Measurements from ENCODE around the gene TOR1B. TPM values are rescaled to one million over a fixed set of nuclear protein-coding genes. Genes with fewer than 3 reads are reported as not detected.

TOR1B gene
- total RNA-seq, 1 donor from 2014 or later: 14.5 TPM

- Histone ChIP-seq H3K4me3 (peak overlapping the region; percentile 91 to 95), H3K9me3 (no peaks in the 10 kb centered on the region), H3K36me3 (peaks cover 0 to 38% of the 10 kb centered on the region in 2 donors), H3K4me1 (peaks cover 49% of the 10 kb centered on the region), H3K27me3 (no peaks in the 10 kb centered on the region), H3K27ac (peak overlapping the region; percentile 87)
- TF ChIP-seq, protein P1, sequence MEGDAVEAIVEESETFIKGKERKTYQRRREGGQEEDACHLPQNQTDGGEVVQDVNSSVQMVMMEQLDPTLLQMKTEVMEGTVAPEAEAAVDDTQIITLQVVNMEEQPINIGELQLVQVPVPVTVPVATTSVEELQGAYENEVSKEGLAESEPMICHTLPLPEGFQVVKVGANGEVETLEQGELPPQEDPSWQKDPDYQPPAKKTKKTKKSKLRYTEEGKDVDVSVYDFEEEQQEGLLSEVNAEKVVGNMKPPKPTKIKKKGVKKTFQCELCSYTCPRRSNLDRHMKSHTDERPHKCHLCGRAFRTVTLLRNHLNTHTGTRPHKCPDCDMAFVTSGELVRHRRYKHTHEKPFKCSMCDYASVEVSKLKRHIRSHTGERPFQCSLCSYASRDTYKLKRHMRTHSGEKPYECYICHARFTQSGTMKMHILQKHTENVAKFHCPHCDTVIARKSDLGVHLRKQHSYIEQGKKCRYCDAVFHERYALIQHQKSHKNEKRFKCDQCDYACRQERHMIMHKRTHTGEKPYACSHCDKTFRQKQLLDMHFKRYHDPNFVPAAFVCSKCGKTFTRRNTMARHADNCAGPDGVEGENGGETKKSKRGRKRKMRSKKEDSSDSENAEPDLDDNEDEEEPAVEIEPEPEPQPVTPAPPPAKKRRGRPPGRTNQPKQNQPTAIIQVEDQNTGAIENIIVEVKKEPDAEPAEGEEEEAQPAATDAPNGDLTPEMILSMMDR (IDR thresholded peaks at IDR 0.05): no peak
- TF ChIP-seq POLR2A (IDR thresholded peaks at IDR 0.05) (no peak), POLR2AphosphoS5 (IDR thresholded peaks at IDR 0.05; ENCODE audit: insufficient read depth in 1 of 2, low read depth in 1 of 2) (no peak)
- DNase-seq (ENCODE audit: extremely low spot score in 2 of 2): no peak
- intact Hi-C loops (cut with DNase I): no loop called here
Measured at GRCh38 chr9:129834489-129835127, 31.6 kb downstream of the TOR1B start.

DNA sequence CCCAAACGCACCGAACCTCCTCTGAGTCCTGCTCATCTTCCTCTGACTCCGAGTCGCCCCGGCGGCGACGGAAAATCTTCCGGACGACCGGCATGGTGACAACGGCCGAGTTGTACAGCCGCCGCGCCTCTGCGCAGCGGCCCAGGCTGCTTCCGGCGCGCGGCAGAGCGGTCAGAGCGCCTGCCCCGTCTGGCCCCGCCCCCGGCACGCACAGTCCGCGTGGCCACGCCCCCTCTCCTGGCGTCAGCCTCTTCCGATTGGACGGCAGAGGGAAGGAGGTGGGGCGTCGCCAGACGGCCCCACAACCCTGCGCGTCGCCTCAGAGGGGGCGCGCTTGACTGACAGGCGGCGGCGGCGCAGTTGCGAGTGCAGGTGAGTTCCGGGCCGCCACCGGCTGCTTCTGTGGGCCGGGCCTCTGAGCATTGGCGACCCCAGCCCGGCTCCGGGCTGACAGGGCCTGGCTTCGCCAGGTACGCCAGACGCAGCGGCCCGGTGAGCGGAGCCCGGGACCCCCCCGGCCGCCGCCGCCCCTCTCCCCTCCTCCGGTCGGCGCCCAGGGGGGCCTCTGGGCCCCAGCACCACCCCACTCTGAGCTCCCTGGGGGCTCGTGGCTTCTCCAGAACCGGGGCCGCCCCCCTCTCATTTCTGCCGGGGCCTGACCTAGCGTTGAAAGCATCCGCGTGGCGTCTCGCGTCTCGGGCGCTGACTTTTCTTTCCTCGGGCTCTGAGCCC, 32.3 kb downstream of the TOR1B start, which contains the start of the genes C9orf78 and USP20:
Gene C9orf78, minus strand, starts transcription at position 148 of the 732 bp plus-strand sequence. Its CDS starts 54 bp downstream, at position 94.
Gene USP20, plus strand, starts transcription at position 331 of the 732 bp plus-strand sequence. CDS start 17,098 bp downstream, outside the sequence.
- TF ChIP-seq POLR2AphosphoS5 (IDR thresholded peaks at IDR 0.05; ENCODE audit: insufficient read depth in 1 of 2, low read depth in 1 of 2) (peak in 1 of 2 donors; percentile 93), POLR2A (IDR thresholded peaks at IDR 0.05) (peak in 1 of 2 donors; percentile 76)
- TF ChIP-seq, protein P1 (IDR thresholded peaks at IDR 0.05): no peak
- Histone ChIP-seq H3K27ac (peak within 1 kb of the TSS; percentile 87), H3K4me3 (peak within 1 kb of the TSS; percentile 91 to 95), H3K36me3 (peaks cover 0 to 31% of the 10 kb centered on the region in 2 donors), H3K4me1 (peaks cover 56% of the 10 kb centered on the region), H3K9me3 (no peaks in the 10 kb centered on the region), H3K27me3 (no peaks in the 10 kb centered on the region)
- DNase-seq (ENCODE audit: extremely low spot score in 2 of 2): no peak
- intact Hi-C loops (cut with DNase I): no loop called here

- Histone ChIP-seq H3K4me3 (peak overlapping the region; percentile 91 to 95), H3K27ac (peak overlapping the region; percentile 87), H3K4me1 (peaks cover 56% of the 10 kb centered on the region), H3K9me3 (no peaks in the 10 kb centered on the region), H3K27me3 (no peaks in the 10 kb centered on the region), H3K36me3 (peaks cover 0 to 25% of the 10 kb centered on the region in 2 donors)
- no peak for DNase-seq (ENCODE audit: extremely low spot score in 2 of 2)
- intact Hi-C loops (cut with DNase I): no loop called here
- no peak for TF ChIP-seq POLR2A (IDR thresholded peaks at IDR 0.05)
- TF ChIP-seq POLR2AphosphoS5 (IDR thresholded peaks at IDR 0.05; ENCODE audit: insufficient read depth in 1 of 2, low read depth in 1 of 2): no peak
- TF ChIP-seq, protein P1 (IDR thresholded peaks at IDR 0.05): no peak
Measured at GRCh38 chr9:129835860-129836223, 32.9 kb downstream of the TOR1B start.

- Histone ChIP-seq H3K4me3 (peak overlapping the region; percentile 91 to 95), H3K9me3 (no peaks in the 10 kb centered on the region), H3K4me1 (peaks cover 56% of the 10 kb centered on the region), H3K27me3 (no peaks in the 10 kb centered on the region), H3K36me3 (peaks cover 0 to 19% of the 10 kb centered on the region in 2 donors), H3K27ac (peak overlapping the region; percentile 87)
- DNase-seq (ENCODE audit: extremely low spot score in 2 of 2): no peak
- intact Hi-C loops (cut with DNase I): no loop called here
- TF ChIP-seq POLR2A (IDR thresholded peaks at IDR 0.05): no peak
- TF ChIP-seq, protein P1 (IDR thresholded peaks at IDR 0.05): no peak
- TF ChIP-seq POLR2AphosphoS5 (IDR thresholded peaks at IDR 0.05; ENCODE audit: insufficient read depth in 1 of 2, low read depth in 1 of 2): no peak
Measured at GRCh38 chr9:129836311-129837007, 33.5 kb downstream of the TOR1B start.

Measured in vagina (tissue), 2 donors.